NCI-H526 (cell line): ENCODE measurements around the gene PTPN23.
A peak's percentile ranks its signal among the peaks of the same experiment; 100 is the strongest.
"Not testable (repeated sequence)": the region's sequence is repeated elsewhere in the genome, so short reads cannot be mapped to it uniquely, and the experiment has no call there.

Experiments
- DNase-seq, 2 experiments: peaks; one replicate each; lab custom pipeline; 2025; lab: John Stamatoyannopoulos, UW

Gene PTPN23

GRCh38 chr3:47370020-47370419 lies 10.8 kb upstream of the PTPN23 start:
- DNase-seq: not testable (repeated sequence)

GRCh38 chr3:47370887-47371697 lies 9.7 kb upstream of the PTPN23 start:
- DNase-seq: no peak

GRCh38 chr3:47374587-47374986 lies 6.2 kb upstream of the PTPN23 start:
- no peak for DNase-seq

- DNase-seq: no peak
Observed at GRCh38 chr3:47376393-47376792, 4.4 kb upstream of the PTPN23 start.

- DNase-seq: no peak
Observed at GRCh38 chr3:47377186-47377585, 3.6 kb upstream of the PTPN23 start.

- no peak for DNase-seq
Observed at GRCh38 chr3:47378869-47379268, 2.0 kb upstream of the PTPN23 start.

GRCh38 chr3:47379411-47379899 lies 1.4 kb upstream of the PTPN23 start:
- DNase-seq: no peak

GRCh38 chr3:47380026-47380600 lies 708 bp upstream of the PTPN23 start:
- no peak for DNase-seq

- peak; percentile 78 to 91 for DNase-seq
Observed at GRCh38 chr3:47381317-47382157, 716 bp downstream of the PTPN23 start.

- DNase-seq: no peak
Observed at GRCh38 chr3:47384425-47384824, 3.6 kb downstream of the PTPN23 start.

- DNase-seq: no peak
Observed at GRCh38 chr3:47385007-47385406, 4.2 kb downstream of the PTPN23 start.

- DNase-seq: no peak
Observed at GRCh38 chr3:47385796-47386195, 5.0 kb downstream of the PTPN23 start.

- DNase-seq: no peak
Observed at GRCh38 chr3:47392933-47393332, 12.1 kb downstream of the PTPN23 start.

GRCh38 chr3:47394140-47394870 lies 13.5 kb downstream of the PTPN23 start:
- no peak for DNase-seq

- no peak for DNase-seq
Observed at GRCh38 chr3:47394881-47395280, 14.1 kb downstream of the PTPN23 start.

GRCh38 chr3:47398228-47398627 lies 17.4 kb downstream of the PTPN23 start:
- DNase-seq: no peak

- DNase-seq: no peak
Observed at GRCh38 chr3:47399016-47399415, 18.2 kb downstream of the PTPN23 start.

- DNase-seq: no peak
Observed at GRCh38 chr3:47399531-47400270, 18.9 kb downstream of the PTPN23 start.

GRCh38 chr3:47404431-47404876 lies 23.6 kb downstream of the PTPN23 start:
- no peak for DNase-seq

GRCh38 chr3:47404955-47405790 lies 24.4 kb downstream of the PTPN23 start:
- no peak for DNase-seq
